DMS153 treated with DMSO at 0.1 percent for 48 hours (cell line): ENCODE measurements around the gene ATP6V0A4.

Experiments used
- DNase-seq: peaks from one replicate; lab custom pipeline; 2025; ENCODE audit not compliant: unreplicated experiment; lab: John Stamatoyannopoulos, UW

Gene ATP6V0A4

GRCh38 chr7:138663725-138664710 lies 134.0 kb downstream of the ATP6V0A4 start:
- DNase-seq = no peak

GRCh38 chr7:138662991-138663320 lies 135.0 kb downstream of the ATP6V0A4 start:
- DNase-seq = no peak

GRCh38 chr7:138662076-138662990 lies 135.7 kb downstream of the ATP6V0A4 start:
- no peak for DNase-seq

GRCh38 chr7:138661069-138661635 lies 136.8 kb downstream of the ATP6V0A4 start:
- DNase-seq = no peak

GRCh38 chr7:138658889-138659288 lies 139.1 kb downstream of the ATP6V0A4 start:
- DNase-seq = no peak

- no peak for DNase-seq
These were observed 140.1 kb downstream of the ATP6V0A4 start for GRCh38 chr7:138657854-138658386.

GRCh38 chr7:138656952-138657351 lies 141.0 kb downstream of the ATP6V0A4 start:
- DNase-seq = no peak
